Measurements from ENCODE around the gene MAEA. TPM values are rescaled to one million over a fixed set of nuclear protein-coding genes. Genes with fewer than 3 reads are reported as not detected.

MAEA gene
- total and polyA plus RNA-seq, 10 of the 15 experiments (the other 5 are each of a cell fraction or from before 2014, with no cell fraction given), result 3.6 to 67.1 (median 54.6) TPM

DNA sequence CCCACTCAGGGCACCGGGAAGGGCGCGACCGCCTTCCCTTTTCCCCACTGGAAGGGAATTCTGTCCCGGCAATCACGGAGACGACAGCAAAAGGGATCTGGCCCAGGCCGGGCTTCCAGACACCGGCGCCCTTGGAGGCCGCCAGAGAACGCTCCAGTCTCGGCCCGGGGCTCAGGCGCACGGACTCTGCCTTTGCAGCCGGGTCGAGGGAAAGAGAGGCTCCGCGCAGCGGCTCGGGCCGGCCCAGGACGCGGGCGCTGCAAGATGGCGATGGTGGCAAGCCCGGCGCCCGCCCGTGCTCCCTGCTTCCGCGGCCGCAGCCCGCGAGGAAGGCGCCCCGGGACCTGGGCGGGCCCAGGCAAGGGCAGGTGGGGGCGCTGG is 41.8 kb upstream of the MAEA start:
- peak; percentile 59 for ATAC-seq
- peaks cover 7% of the 10 kb centered on the region; the same call in 1 of the 2 replicates for H4K20me1 ChIP-seq (ENCODE audit: control insufficient read depth, insufficient read depth)
- no peak for DNase-seq (ENCODE audit: low read depth, low spot score)
- under 1% methylated on average over 40 of the region's 40 CpGs for WGBS (ENCODE audit: insufficient coverage, insufficient replicate concordance, low lambda C conversion rate, missing lambda C conversion rate)
- H3K9ac ChIP-seq (ENCODE audit: control insufficient read depth, insufficient read depth, low read length), result peak overlapping the region; percentile 87
- peaks cover 0 to 8% of the 10 kb centered on the region in 2 experiments; a peak in 2 of 4 replicates for H3K36me3 ChIP-seq (ENCODE audit: control insufficient read depth in 2 of 2, insufficient read depth in 2 of 2, low read length in 1 of 2)
- H3K27ac ChIP-seq (ENCODE audit: control insufficient read depth, insufficient read depth), result peak overlapping the region; percentile 95
- POLR2A ChIA-PET, result interaction anchor here (1.1 to 6.2 kb wide), 4 partner anchors 28 to 99 kb away, joined by 3 to 42 read pairs (median 5); partner anchors contain the start of gene UVSSA
- RAD21 ChIA-PET (ENCODE audit: unreplicated experiment), result interaction anchor here (1.0 to 3.6 kb wide), 9 partner anchors 20 to 117 kb away, joined by 4 to 23 read pairs (median 6); partner anchors contain the start of gene UVSSA
- CTCF ChIA-PET, result interaction anchor here (0.7 to 3.7 kb wide), 8 partner anchors 20 to 117 kb away, joined by 3 to 21 read pairs (median 3); partner anchors contain the start of gene UVSSA
- peak overlapping the region; percentile 20; the same call in 1 of the 2 replicates for H2AFZ ChIP-seq (ENCODE audit: control insufficient read depth, low read depth, low read length)
- in situ Hi-C loops (cut with MboI), result no loop called here
- peaks cover 65% of the 10 kb centered on the region for H3K79me2 ChIP-seq (ENCODE audit: control insufficient read depth, insufficient read depth, low read length)
- intact Hi-C loops (cut with micrococcal nuclease; ENCODE audit: unreplicated experiment), result loop anchor here (2.0 to 5.0 kb wide), 4 partner anchors 46 to 116 kb away; no protein-coding TSS in a partner anchor
- no peaks in the 10 kb centered on the region for H3K27me3 ChIP-seq (replicated peaks in 1 of 2; ENCODE audit: control insufficient read depth in 2 of 2, insufficient read depth in 2 of 2, low read length in 1 of 2)
- peak overlapping the region; percentile 98; the same call in 1 of the 2 replicates for H3K4me2 ChIP-seq (ENCODE audit: control insufficient read depth, insufficient read depth)
- SMC1A ChIA-PET (ENCODE audit: uncharacterized antibody, unreplicated experiment), result interaction anchor here (1.1 kb wide), 1 partner anchor 46 kb away, joined by 8 read pairs; no protein-coding TSS in a partner anchor
- H3K9me3 ChIP-seq (replicated peaks; ENCODE audit: control insufficient read depth, insufficient read depth, low read length), result peaks cover 9% of the 10 kb centered on the region; the same call in 2 of the 3 replicates
- H3K4me1 ChIP-seq (ENCODE audit: control insufficient read depth, insufficient read depth, low read length), result peaks cover 24% of the 10 kb centered on the region
- peak overlapping the region; percentile 80 for H3K4me3 ChIP-seq
- FAIRE-seq, result no peak
- no TSS peak for BruUV-seq (replicated peaks)
- 0 out of 2 replicates have a peak, but pooled peaks have one; percentile 65 for TF ChIP-seq IKZF1 (conservative IDR thresholded peaks at IDR 0.05)
- no peak for TF ChIP-seq FOXM1 (IDR thresholded peaks at IDR 0.05; ENCODE audit: low read depth, low read length)
- TF ChIP-seq, protein P1, sequence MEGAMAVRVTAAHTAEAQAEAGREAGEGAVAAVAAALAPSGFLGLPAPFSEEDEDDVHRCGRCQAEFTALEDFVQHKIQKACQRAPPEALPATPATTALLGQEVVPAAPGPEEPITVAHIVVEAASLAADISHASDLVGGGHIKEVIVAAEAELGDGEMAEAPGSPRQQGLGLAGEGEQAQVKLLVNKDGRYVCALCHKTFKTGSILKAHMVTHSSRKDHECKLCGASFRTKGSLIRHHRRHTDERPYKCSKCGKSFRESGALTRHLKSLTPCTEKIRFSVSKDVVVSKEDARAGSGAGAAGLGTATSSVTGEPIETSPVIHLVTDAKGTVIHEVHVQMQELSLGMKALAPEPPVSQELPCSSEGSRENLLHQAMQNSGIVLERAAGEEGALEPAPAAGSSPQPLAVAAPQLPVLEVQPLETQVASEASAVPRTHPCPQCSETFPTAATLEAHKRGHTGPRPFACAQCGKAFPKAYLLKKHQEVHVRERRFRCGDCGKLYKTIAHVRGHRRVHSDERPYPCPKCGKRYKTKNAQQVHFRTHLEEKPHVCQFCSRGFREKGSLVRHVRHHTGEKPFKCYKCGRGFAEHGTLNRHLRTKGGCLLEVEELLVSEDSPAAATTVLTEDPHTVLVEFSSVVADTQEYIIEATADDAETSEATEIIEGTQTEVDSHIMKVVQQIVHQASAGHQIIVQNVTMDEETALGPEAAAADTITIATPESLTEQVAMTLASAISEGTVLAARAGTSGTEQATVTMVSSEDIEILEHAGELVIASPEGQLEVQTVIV (IDR thresholded peaks at IDR 0.05; ENCODE audit: borderline replicate concordance, partially characterized antibody), result no peak
- TF ChIP-seq, protein P2, sequence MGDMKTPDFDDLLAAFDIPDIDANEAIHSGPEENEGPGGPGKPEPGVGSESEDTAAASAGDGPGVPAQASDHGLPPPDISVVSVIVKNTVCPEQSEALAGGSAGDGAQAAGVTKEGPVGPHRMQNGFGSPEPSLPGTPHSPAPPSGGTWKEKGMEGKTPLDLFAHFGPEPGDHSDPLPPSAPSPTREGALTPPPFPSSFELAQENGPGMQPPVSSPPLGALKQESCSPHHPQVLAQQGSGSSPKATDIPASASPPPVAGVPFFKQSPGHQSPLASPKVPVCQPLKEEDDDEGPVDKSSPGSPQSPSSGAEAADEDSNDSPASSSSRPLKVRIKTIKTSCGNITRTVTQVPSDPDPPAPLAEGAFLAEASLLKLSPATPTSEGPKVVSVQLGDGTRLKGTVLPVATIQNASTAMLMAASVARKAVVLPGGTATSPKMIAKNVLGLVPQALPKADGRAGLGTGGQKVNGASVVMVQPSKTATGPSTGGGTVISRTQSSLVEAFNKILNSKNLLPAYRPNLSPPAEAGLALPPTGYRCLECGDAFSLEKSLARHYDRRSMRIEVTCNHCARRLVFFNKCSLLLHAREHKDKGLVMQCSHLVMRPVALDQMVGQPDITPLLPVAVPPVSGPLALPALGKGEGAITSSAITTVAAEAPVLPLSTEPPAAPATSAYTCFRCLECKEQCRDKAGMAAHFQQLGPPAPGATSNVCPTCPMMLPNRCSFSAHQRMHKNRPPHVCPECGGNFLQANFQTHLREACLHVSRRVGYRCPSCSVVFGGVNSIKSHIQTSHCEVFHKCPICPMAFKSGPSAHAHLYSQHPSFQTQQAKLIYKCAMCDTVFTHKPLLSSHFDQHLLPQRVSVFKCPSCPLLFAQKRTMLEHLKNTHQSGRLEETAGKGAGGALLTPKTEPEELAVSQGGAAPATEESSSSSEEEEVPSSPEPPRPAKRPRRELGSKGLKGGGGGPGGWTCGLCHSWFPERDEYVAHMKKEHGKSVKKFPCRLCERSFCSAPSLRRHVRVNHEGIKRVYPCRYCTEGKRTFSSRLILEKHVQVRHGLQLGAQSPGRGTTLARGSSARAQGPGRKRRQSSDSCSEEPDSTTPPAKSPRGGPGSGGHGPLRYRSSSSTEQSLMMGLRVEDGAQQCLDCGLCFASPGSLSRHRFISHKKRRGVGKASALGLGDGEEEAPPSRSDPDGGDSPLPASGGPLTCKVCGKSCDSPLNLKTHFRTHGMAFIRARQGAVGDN (IDR thresholded peaks at IDR 0.05), result no peak
- no peak for TF ChIP-seq EP300 (IDR thresholded peaks at IDR 0.05; ENCODE audit: borderline replicate concordance in 1 of 2, control insufficient read depth in 1 of 2, low read depth in 2 of 2, low read length in 2 of 2)
- TF ChIP-seq ZBED1 (IDR thresholded peaks at IDR 0.05; ENCODE audit: borderline replicate concordance), result no peak
- TF ChIP-seq, protein P3, sequence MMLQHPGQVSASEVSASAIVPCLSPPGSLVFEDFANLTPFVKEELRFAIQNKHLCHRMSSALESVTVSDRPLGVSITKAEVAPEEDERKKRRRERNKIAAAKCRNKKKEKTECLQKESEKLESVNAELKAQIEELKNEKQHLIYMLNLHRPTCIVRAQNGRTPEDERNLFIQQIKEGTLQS (IDR thresholded peaks at IDR 0.05; ENCODE audit: borderline replicate concordance, extremely low read depth, low read depth, low read length), result no peak
- TF ChIP-seq RELA (IDR thresholded peaks at IDR 0.05; ENCODE audit: borderline replicate concordance, partially characterized antibody), result peak; percentile 18
- TF ChIP-seq, protein P4, sequence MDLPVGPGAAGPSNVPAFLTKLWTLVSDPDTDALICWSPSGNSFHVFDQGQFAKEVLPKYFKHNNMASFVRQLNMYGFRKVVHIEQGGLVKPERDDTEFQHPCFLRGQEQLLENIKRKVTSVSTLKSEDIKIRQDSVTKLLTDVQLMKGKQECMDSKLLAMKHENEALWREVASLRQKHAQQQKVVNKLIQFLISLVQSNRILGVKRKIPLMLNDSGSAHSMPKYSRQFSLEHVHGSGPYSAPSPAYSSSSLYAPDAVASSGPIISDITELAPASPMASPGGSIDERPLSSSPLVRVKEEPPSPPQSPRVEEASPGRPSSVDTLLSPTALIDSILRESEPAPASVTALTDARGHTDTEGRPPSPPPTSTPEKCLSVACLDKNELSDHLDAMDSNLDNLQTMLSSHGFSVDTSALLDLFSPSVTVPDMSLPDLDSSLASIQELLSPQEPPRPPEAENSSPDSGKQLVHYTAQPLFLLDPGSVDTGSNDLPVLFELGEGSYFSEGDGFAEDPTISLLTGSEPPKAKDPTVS (IDR thresholded peaks at IDR 0.05; ENCODE audit: low read depth, low read length), result no peak
- TF ChIP-seq YY1 (IDR thresholded peaks at IDR 0.05; ENCODE audit: low read depth, low read length), result peak; percentile 86
- TF ChIP-seq TCF12 (IDR thresholded peaks at IDR 0.05; ENCODE audit: low read depth, low read length), result no peak
- 0 out of 2 replicates have a peak, but pooled peaks have one; percentile 39 for TF ChIP-seq MXI1 (IDR thresholded peaks at IDR 0.05; ENCODE audit: low read depth, low read length)
- TF ChIP-seq ASH2L (IDR thresholded peaks at IDR 0.05; ENCODE audit: borderline replicate concordance, low read depth), result no peak
- TF ChIP-seq BMI1 (IDR thresholded peaks at IDR 0.05; ENCODE audit: borderline replicate concordance), result no peak
- no peak for TF ChIP-seq RB1 (IDR thresholded peaks at IDR 0.05; ENCODE audit: borderline replicate concordance)

All from GM12878 (cell line).